ENCODE measurements around the gene KBTBD8.

KBTBD8 gene

GRCh38 chr3:67030785-67031740 is 33.0 kb downstream of the KBTBD8 start:
- H3K27me3 ChIP-seq (ENCODE audit: insufficient read depth, low read length, poor library complexity): no peaks in the 10 kb centered on the region
- H3K9me3 ChIP-seq (ENCODE audit: insufficient read depth, low read length, severe bottlenecking): no peaks in the 10 kb centered on the region
- H4K20me1 ChIP-seq (ENCODE audit: insufficient read depth, low read length): no peaks in the 10 kb centered on the region
- no peaks in the 10 kb centered on the region for H3K4me1 ChIP-seq (ENCODE audit: insufficient read depth, low read length)
- H2AFZ ChIP-seq (ENCODE audit: low read depth, low read length): no peak overlapping the region
- no peak overlapping the region for H3K27ac ChIP-seq (ENCODE audit: low read length)
- ATAC-seq (ENCODE audit: insufficient read depth, low read depth) (no peak), DNase-seq (no peak)
- no peak overlapping the region for H3K4me2 ChIP-seq (ENCODE audit: insufficient read depth, low read length)
- no peaks in the 10 kb centered on the region for H3K79me2 ChIP-seq (ENCODE audit: insufficient read depth, low read length)
- H3K36me3 ChIP-seq (ENCODE audit: insufficient read depth, low read length): no peaks in the 10 kb centered on the region
- no peak overlapping the region for H3K4me3 ChIP-seq (ENCODE audit: low read depth in 1 of 2, low read length in 2 of 2)
- TF ChIP-seq, protein P1, sequence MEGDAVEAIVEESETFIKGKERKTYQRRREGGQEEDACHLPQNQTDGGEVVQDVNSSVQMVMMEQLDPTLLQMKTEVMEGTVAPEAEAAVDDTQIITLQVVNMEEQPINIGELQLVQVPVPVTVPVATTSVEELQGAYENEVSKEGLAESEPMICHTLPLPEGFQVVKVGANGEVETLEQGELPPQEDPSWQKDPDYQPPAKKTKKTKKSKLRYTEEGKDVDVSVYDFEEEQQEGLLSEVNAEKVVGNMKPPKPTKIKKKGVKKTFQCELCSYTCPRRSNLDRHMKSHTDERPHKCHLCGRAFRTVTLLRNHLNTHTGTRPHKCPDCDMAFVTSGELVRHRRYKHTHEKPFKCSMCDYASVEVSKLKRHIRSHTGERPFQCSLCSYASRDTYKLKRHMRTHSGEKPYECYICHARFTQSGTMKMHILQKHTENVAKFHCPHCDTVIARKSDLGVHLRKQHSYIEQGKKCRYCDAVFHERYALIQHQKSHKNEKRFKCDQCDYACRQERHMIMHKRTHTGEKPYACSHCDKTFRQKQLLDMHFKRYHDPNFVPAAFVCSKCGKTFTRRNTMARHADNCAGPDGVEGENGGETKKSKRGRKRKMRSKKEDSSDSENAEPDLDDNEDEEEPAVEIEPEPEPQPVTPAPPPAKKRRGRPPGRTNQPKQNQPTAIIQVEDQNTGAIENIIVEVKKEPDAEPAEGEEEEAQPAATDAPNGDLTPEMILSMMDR (IDR thresholded peaks at IDR 0.05; ENCODE audit: borderline replicate concordance, extremely low read depth, low read length, poor library complexity, severe bottlenecking): no peak
- no peak for TF ChIP-seq EZH2 (IDR thresholded peaks at IDR 0.05; ENCODE audit: borderline replicate concordance, low read depth, low read length, severe bottlenecking)
- no peak overlapping the region for H3K9ac ChIP-seq (ENCODE audit: low read depth, low read length)

DNA sequence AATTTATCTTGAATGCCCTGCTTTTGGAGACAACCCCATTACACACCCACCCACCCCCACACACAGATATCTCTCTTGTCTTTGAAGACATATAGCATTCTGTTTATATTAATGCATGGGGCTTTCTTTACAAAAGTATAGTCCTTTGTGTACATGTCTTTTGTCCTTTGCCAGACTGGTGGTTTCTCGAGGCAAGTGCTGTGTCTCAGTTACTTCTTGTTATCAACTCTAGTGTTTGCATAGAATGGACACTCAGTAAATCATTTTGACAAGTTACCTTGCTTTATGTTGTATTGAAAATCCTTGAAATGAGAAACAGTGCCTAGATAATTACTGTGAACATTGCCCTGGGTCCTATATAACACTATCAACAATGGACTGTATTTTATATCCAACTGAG is 33.9 kb downstream of the KBTBD8 start:
- no peaks in the 10 kb centered on the region for H3K4me1 ChIP-seq (ENCODE audit: insufficient read depth, low read length)
- H3K79me2 ChIP-seq (ENCODE audit: insufficient read depth, low read length): no peaks in the 10 kb centered on the region
- no peak overlapping the region for H3K4me3 ChIP-seq (ENCODE audit: low read depth in 1 of 2, low read length in 2 of 2)
- H4K20me1 ChIP-seq (ENCODE audit: insufficient read depth, low read length): no peaks in the 10 kb centered on the region
- no peak for TF ChIP-seq EZH2 (IDR thresholded peaks at IDR 0.05; ENCODE audit: borderline replicate concordance, low read depth, low read length, severe bottlenecking)
- TF ChIP-seq, protein P1 (IDR thresholded peaks at IDR 0.05; ENCODE audit: borderline replicate concordance, extremely low read depth, low read length, poor library complexity, severe bottlenecking): no peak
- no peaks in the 10 kb centered on the region for H3K36me3 ChIP-seq (ENCODE audit: insufficient read depth, low read length)
- no peak overlapping the region for H3K9ac ChIP-seq (ENCODE audit: low read depth, low read length)
- ATAC-seq (ENCODE audit: insufficient read depth, low read depth): no peak
- no peaks in the 10 kb centered on the region for H3K27me3 ChIP-seq (ENCODE audit: insufficient read depth, low read length, poor library complexity)
- no peak overlapping the region for H3K4me2 ChIP-seq (ENCODE audit: insufficient read depth, low read length)
- H2AFZ ChIP-seq (ENCODE audit: low read depth, low read length): no peak overlapping the region
- H3K27ac ChIP-seq (ENCODE audit: low read length): no peak overlapping the region
- no peak for DNase-seq
- H3K9me3 ChIP-seq (ENCODE audit: insufficient read depth, low read length, severe bottlenecking): no peaks in the 10 kb centered on the region

GRCh38 chr3:67033079-67033478 is 35.0 kb downstream of the KBTBD8 start:
- H3K4me3 ChIP-seq (ENCODE audit: low read depth in 1 of 2, low read length in 2 of 2): no peak overlapping the region
- no peak overlapping the region for H3K4me2 ChIP-seq (ENCODE audit: insufficient read depth, low read length)
- TF ChIP-seq, protein P1 (IDR thresholded peaks at IDR 0.05; ENCODE audit: borderline replicate concordance, extremely low read depth, low read length, poor library complexity, severe bottlenecking): no peak
- TF ChIP-seq EZH2 (IDR thresholded peaks at IDR 0.05; ENCODE audit: borderline replicate concordance, low read depth, low read length, severe bottlenecking): no peak
- H3K4me1 ChIP-seq (ENCODE audit: insufficient read depth, low read length): no peaks in the 10 kb centered on the region
- no peak overlapping the region for H2AFZ ChIP-seq (ENCODE audit: low read depth, low read length)
- no peak for ATAC-seq (ENCODE audit: insufficient read depth, low read depth)
- H3K9ac ChIP-seq (ENCODE audit: low read depth, low read length): no peak overlapping the region
- no peaks in the 10 kb centered on the region for H4K20me1 ChIP-seq (ENCODE audit: insufficient read depth, low read length)
- H3K27me3 ChIP-seq (ENCODE audit: insufficient read depth, low read length, poor library complexity): no peaks in the 10 kb centered on the region
- H3K9me3 ChIP-seq (ENCODE audit: insufficient read depth, low read length, severe bottlenecking): no peaks in the 10 kb centered on the region
- no peaks in the 10 kb centered on the region for H3K79me2 ChIP-seq (ENCODE audit: insufficient read depth, low read length)
- no peaks in the 10 kb centered on the region for H3K36me3 ChIP-seq (ENCODE audit: insufficient read depth, low read length)
- H3K27ac ChIP-seq (ENCODE audit: low read length): no peak overlapping the region
- no peak for DNase-seq
